Tongue (tissue), 2 donors: ENCODE results near the gene ADGRL2. TPM values are rescaled to one million over a fixed set of nuclear protein-coding genes. Genes with fewer than 3 reads are reported as not detected.

ENCODE experiments used
- DNase-seq: peaks from one replicate; pipeline ENCODE4 v3.0.0-alpha.2; 2015
- total RNA-seq: library from RNA; depleted of rRNA; stranded (reverse); fragments of >200 nt; gene quantifications from one replicate; pipeline ENCODE4 v1.2.3, GENCODE V29; 2014

The ADGRL2 gene
- total RNA-seq, 1 donor from 2014 or later = 142 TPM

GRCh38 chr1:81806432-81806770 lies 5.7 kb downstream of the ADGRL2 start:
- no peak for DNase-seq

- no peak for DNase-seq
Observed at GRCh38 chr1:81808760-81809159, 8.0 kb downstream of the ADGRL2 start.

GRCh38 chr1:81809808-81810207 lies 9.1 kb downstream of the ADGRL2 start:
- DNase-seq = no peak

- no peak for DNase-seq
Observed at GRCh38 chr1:81811757-81812371, 11.1 kb downstream of the ADGRL2 start.

GRCh38 chr1:81812712-81813111 lies 12.0 kb downstream of the ADGRL2 start:
- DNase-seq = no peak

GRCh38 chr1:81813691-81814090 lies 13.0 kb downstream of the ADGRL2 start:
- no peak for DNase-seq

GRCh38 chr1:81819613-81820012 lies 18.9 kb downstream of the ADGRL2 start:
- no peak for DNase-seq

GRCh38 chr1:81820765-81821164 lies 20.0 kb downstream of the ADGRL2 start:
- no peak for DNase-seq

GRCh38 chr1:81823082-81823481 lies 22.3 kb downstream of the ADGRL2 start:
- no peak for DNase-seq

- DNase-seq = no peak
Observed at GRCh38 chr1:81824759-81825158, 24.0 kb downstream of the ADGRL2 start.

GRCh38 chr1:81827942-81828341 lies 27.2 kb downstream of the ADGRL2 start:
- no peak for DNase-seq

- no peak for DNase-seq
Observed at GRCh38 chr1:81832573-81832972, 31.8 kb downstream of the ADGRL2 start.

GRCh38 chr1:81833722-81834121 lies 33.0 kb downstream of the ADGRL2 start:
- DNase-seq = no peak

- no peak for DNase-seq
Observed at GRCh38 chr1:81834268-81834667, 33.5 kb downstream of the ADGRL2 start.

GRCh38 chr1:81834921-81835698 lies 34.4 kb downstream of the ADGRL2 start:
- peak; percentile 56 for DNase-seq

GRCh38 chr1:81836007-81836626 lies 35.4 kb downstream of the ADGRL2 start:
- no peak for DNase-seq

- DNase-seq = no peak
Observed at GRCh38 chr1:81838600-81839218, 38.0 kb downstream of the ADGRL2 start.

- DNase-seq = no peak
Observed at GRCh38 chr1:81840805-81841204, 40.1 kb downstream of the ADGRL2 start.

- DNase-seq = no peak
Observed at GRCh38 chr1:81841795-81842194, 41.1 kb downstream of the ADGRL2 start.

- no peak for DNase-seq
Observed at GRCh38 chr1:81844477-81844876, 43.7 kb downstream of the ADGRL2 start.

GRCh38 chr1:81846630-81847029 lies 45.9 kb downstream of the ADGRL2 start:
- DNase-seq = no peak

- no peak for DNase-seq
Observed at GRCh38 chr1:81847063-81847462, 46.3 kb downstream of the ADGRL2 start.
